Subcutaneous adipose tissue (tissue), 4 donors: ENCODE measurements around the gene GATA2. TPM values are rescaled to one million over a fixed set of nuclear protein-coding genes. Genes with fewer than 3 reads are reported as not detected.

Source experiments
- CTCF ChIP-seq: fragments of 450-650 bp; IDR thresholded peaks from one replicate; pipeline ENCODE4 v1.5.1; 2016; ENCODE audit warnings: low read depth, mild to moderate bottlenecking, control low read depth, antibody characterized with exemption, moderate library complexity
- total RNA-seq, 4 donors: library from RNA; depleted of rRNA; stranded (reverse); fragments of >200 nt; gene quantifications; one replicate each; pipeline ENCODE4 v1.1.0, GENCODE V29; 2016

GATA2 gene
- total RNA-seq, result 10 to 100 TPM in 2 of 4 donors, 1 to 10 TPM in 2; 2.4 to 26.6 (median 11.0) TPM

- TF ChIP-seq CTCF, result no peak
Observed at GRCh38 chr3:128492671-128493569, at the start of gene GATA2. GATA2 (minus strand) TSS chr3:128493201; CDS start chr3:128487031, 6,170 bp downstream.

GRCh38 chr3:128541246-128541645, 48.2 kb upstream of the GATA2 start:
- no peak for TF ChIP-seq CTCF

GRCh38 chr3:128539376-128539775, 46.4 kb upstream of the GATA2 start:
- no peak for TF ChIP-seq CTCF

- no peak for TF ChIP-seq CTCF
Observed at GRCh38 chr3:128537091-128537703, 44.2 kb upstream of the GATA2 start.

GRCh38 chr3:128532012-128532983, 39.3 kb upstream of the GATA2 start:
- no peak for TF ChIP-seq CTCF

- TF ChIP-seq CTCF, result no peak
Observed at GRCh38 chr3:128524374-128525299, 31.6 kb upstream of the GATA2 start.
